ENCODE data around the gene LHFPL3.
A peak's percentile ranks its signal among the peaks of the same experiment; 100 is the strongest.

Gene LHFPL3

GRCh38 chr7:104845557-104845956, 517.2 kb downstream of the LHFPL3 start:
- Mint-ChIP-seq H3K9me3 (no peaks in the 10 kb centered on the region), H3K4me1 (no peaks in the 10 kb centered on the region), H3K36me3 (ENCODE audit: low read depth) (no peaks in the 10 kb centered on the region), H3K4me3 (no peak overlapping the region), H3K27me3 (peaks cover 7% of the 10 kb centered on the region), H3K27ac (no peak overlapping the region)
- no peak for ATAC-seq
- DNase-seq: no peak

- DNase-seq (no peak), ATAC-seq (no peak)
- Mint-ChIP-seq H3K27me3 (peaks cover 7% of the 10 kb centered on the region), H3K9me3 (no peaks in the 10 kb centered on the region), H3K27ac (no peak overlapping the region), H3K36me3 (ENCODE audit: low read depth) (no peaks in the 10 kb centered on the region), H3K4me3 (no peak overlapping the region), H3K4me1 (no peaks in the 10 kb centered on the region)
Observed at GRCh38 chr7:104846731-104847130, 518.3 kb downstream of the LHFPL3 start.

- no peak overlapping the region for H3K27ac Mint-ChIP-seq
- H3K27me3 Mint-ChIP-seq: peaks cover 5% of the 10 kb centered on the region
- H3K4me3 Mint-ChIP-seq: no peak overlapping the region
- ATAC-seq: no peak
- no peaks in the 10 kb centered on the region for H3K4me1 Mint-ChIP-seq
- no peaks in the 10 kb centered on the region for H3K9me3 Mint-ChIP-seq
- DNase-seq: peak; percentile 62
- no peaks in the 10 kb centered on the region for H3K36me3 Mint-ChIP-seq (ENCODE audit: low read depth)
Observed at GRCh38 chr7:104848138-104848990, 520.0 kb downstream of the LHFPL3 start.

- H3K27ac Mint-ChIP-seq: no peak overlapping the region
- H3K4me3 Mint-ChIP-seq: no peak overlapping the region
- ATAC-seq (no peak), DNase-seq (no peak)
- peaks cover 2% of the 10 kb centered on the region for H3K27me3 Mint-ChIP-seq
- no peaks in the 10 kb centered on the region for H3K4me1 Mint-ChIP-seq
- H3K9me3 Mint-ChIP-seq: no peaks in the 10 kb centered on the region
- H3K36me3 Mint-ChIP-seq (ENCODE audit: low read depth): no peaks in the 10 kb centered on the region
Observed at GRCh38 chr7:104850374-104850773, 522.0 kb downstream of the LHFPL3 start.

GRCh38 chr7:104851268-104851667, 522.9 kb downstream of the LHFPL3 start:
- H3K9me3 Mint-ChIP-seq: no peaks in the 10 kb centered on the region
- no peak overlapping the region for H3K4me3 Mint-ChIP-seq
- no peak for DNase-seq
- H3K36me3 Mint-ChIP-seq (ENCODE audit: low read depth): no peaks in the 10 kb centered on the region
- ATAC-seq: no peak
- no peaks in the 10 kb centered on the region for H3K27me3 Mint-ChIP-seq
- no peak overlapping the region for H3K27ac Mint-ChIP-seq
- no peaks in the 10 kb centered on the region for H3K4me1 Mint-ChIP-seq

GRCh38 chr7:104852386-104852785, 524.0 kb downstream of the LHFPL3 start:
- Mint-ChIP-seq H3K36me3 (ENCODE audit: low read depth) (no peaks in the 10 kb centered on the region), H3K27me3 (no peaks in the 10 kb centered on the region), H3K4me3 (no peak overlapping the region), H3K9me3 (no peaks in the 10 kb centered on the region), H3K4me1 (peaks cover 7% of the 10 kb centered on the region), H3K27ac (no peak overlapping the region)
- no peak for DNase-seq
- ATAC-seq: no peak

- Mint-ChIP-seq H3K4me1 (peaks cover 21% of the 10 kb centered on the region), H3K9me3 (no peaks in the 10 kb centered on the region), H3K27me3 (no peaks in the 10 kb centered on the region), H3K4me3 (no peak overlapping the region), H3K27ac (no peak overlapping the region), H3K36me3 (ENCODE audit: low read depth) (no peaks in the 10 kb centered on the region)
- DNase-seq (no peak), ATAC-seq (no peak)
Observed at GRCh38 chr7:104855861-104856260, 527.5 kb downstream of the LHFPL3 start.

- Mint-ChIP-seq H3K36me3 (ENCODE audit: low read depth) (no peaks in the 10 kb centered on the region), H3K27me3 (no peaks in the 10 kb centered on the region), H3K9me3 (no peaks in the 10 kb centered on the region), H3K4me1 (peaks cover 21% of the 10 kb centered on the region), H3K4me3 (peak overlapping the region; percentile 57), H3K27ac (peak overlapping the region; percentile 60)
- DNase-seq (no peak), ATAC-seq (peak; percentile 74)
Observed at GRCh38 chr7:104857458-104858425, 529.3 kb downstream of the LHFPL3 start.

- Mint-ChIP-seq H3K4me3 (no peak overlapping the region), H3K27ac (no peak overlapping the region), H3K4me1 (peaks cover 21% of the 10 kb centered on the region), H3K27me3 (no peaks in the 10 kb centered on the region), H3K36me3 (ENCODE audit: low read depth) (no peaks in the 10 kb centered on the region), H3K9me3 (no peaks in the 10 kb centered on the region)
- DNase-seq (no peak), ATAC-seq (no peak)
Observed at GRCh38 chr7:104859754-104860426, 531.5 kb downstream of the LHFPL3 start.

- H3K27ac Mint-ChIP-seq: no peak overlapping the region
- no peaks in the 10 kb centered on the region for H3K36me3 Mint-ChIP-seq (ENCODE audit: low read depth)
- H3K4me3 Mint-ChIP-seq: no peak overlapping the region
- DNase-seq (no peak), ATAC-seq (no peak)
- H3K4me1 Mint-ChIP-seq: peaks cover 19% of the 10 kb centered on the region
- no peaks in the 10 kb centered on the region for H3K9me3 Mint-ChIP-seq
- H3K27me3 Mint-ChIP-seq: peaks cover 2% of the 10 kb centered on the region
Observed at GRCh38 chr7:104861729-104862390, 533.5 kb downstream of the LHFPL3 start.

GRCh38 chr7:104862719-104863118, 534.3 kb downstream of the LHFPL3 start:
- peaks cover 6% of the 10 kb centered on the region for H3K27me3 Mint-ChIP-seq
- no peak overlapping the region for H3K4me3 Mint-ChIP-seq
- no peaks in the 10 kb centered on the region for H3K36me3 Mint-ChIP-seq (ENCODE audit: low read depth)
- ATAC-seq: no peak
- DNase-seq: no peak
- no peaks in the 10 kb centered on the region for H3K9me3 Mint-ChIP-seq
- peaks cover 10% of the 10 kb centered on the region for H3K4me1 Mint-ChIP-seq
- H3K27ac Mint-ChIP-seq: no peak overlapping the region

GRCh38 chr7:104873401-104873800, 545.0 kb downstream of the LHFPL3 start:
- Mint-ChIP-seq H3K27ac (no peak overlapping the region), H3K4me1 (peaks cover 3% of the 10 kb centered on the region), H3K36me3 (ENCODE audit: low read depth) (no peaks in the 10 kb centered on the region), H3K9me3 (no peaks in the 10 kb centered on the region), H3K4me3 (no peak overlapping the region), H3K27me3 (peaks cover 4% of the 10 kb centered on the region)
- DNase-seq (no peak), ATAC-seq (no peak)

GRCh38 chr7:104878577-104878976, 550.2 kb downstream of the LHFPL3 start:
- no peaks in the 10 kb centered on the region for H3K9me3 Mint-ChIP-seq
- peak; percentile 20 for ATAC-seq

GRCh38 chr7:104883248-104883717, 554.9 kb downstream of the LHFPL3 start:
- no peaks in the 10 kb centered on the region for H3K36me3 Mint-ChIP-seq (ENCODE audit: low read depth)
- peaks cover 9% of the 10 kb centered on the region for H3K4me1 Mint-ChIP-seq
- no peak for DNase-seq
- H3K4me3 Mint-ChIP-seq: no peak overlapping the region
- peak overlapping the region; percentile 0 for H3K27ac Mint-ChIP-seq
- H3K9me3 Mint-ChIP-seq: no peaks in the 10 kb centered on the region
- no peak for ATAC-seq
- peaks cover 12% of the 10 kb centered on the region for H3K27me3 Mint-ChIP-seq

More at GRCh38 chr7:104878577-104878976, 550.2 kb downstream of the LHFPL3 start:
- Mint-ChIP-seq H3K4me1 (peaks cover 5% of the 10 kb centered on the region), H3K4me3 (no peak overlapping the region), H3K27me3 (peaks cover 2% of the 10 kb centered on the region), H3K27ac (no peak overlapping the region), H3K36me3 (ENCODE audit: low read depth) (no peaks in the 10 kb centered on the region)
- DNase-seq: no peak

All from activated naive CD8-positive, alpha-beta T cell treated with anti-CD3 and anti-CD28 coated beads, Interleukin-2, amount 50 U/mL, for 24 hours (primary cell).